ENCODE results near the gene PLAGL1.
"Not testable (repeated sequence)": the region's sequence is repeated elsewhere in the genome, so short reads cannot be mapped to it uniquely, and the experiment has no call there.

PLAGL1 gene

DNA sequence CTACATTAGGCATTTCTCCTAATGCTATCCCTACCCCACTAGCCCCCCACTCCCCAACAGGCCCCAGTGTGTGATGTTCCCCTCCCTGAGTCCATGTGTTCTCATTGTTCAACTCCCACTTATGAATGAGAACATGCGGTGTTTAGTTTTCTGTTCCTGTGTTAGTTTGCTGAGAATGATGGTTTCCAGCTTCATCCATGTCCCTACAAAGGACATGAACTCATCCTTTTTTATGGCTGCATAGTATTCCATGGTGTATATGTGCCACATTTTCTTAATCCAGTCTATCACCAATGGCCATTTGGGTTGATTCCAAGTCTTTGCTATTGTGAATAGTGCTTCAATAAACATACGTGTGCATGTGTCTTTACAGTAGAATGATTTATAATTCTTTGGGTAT lies 1.6 kb upstream of the PLAGL1 start:
- DNase-seq (ENCODE audit: low read depth in 2 of 2) = not testable (repeated sequence)

- no peak for DNase-seq (ENCODE audit: low read depth in 2 of 2)
Observed at GRCh38 chr6:144008846-144009245, 787 bp upstream of the PLAGL1 start.

DNA sequence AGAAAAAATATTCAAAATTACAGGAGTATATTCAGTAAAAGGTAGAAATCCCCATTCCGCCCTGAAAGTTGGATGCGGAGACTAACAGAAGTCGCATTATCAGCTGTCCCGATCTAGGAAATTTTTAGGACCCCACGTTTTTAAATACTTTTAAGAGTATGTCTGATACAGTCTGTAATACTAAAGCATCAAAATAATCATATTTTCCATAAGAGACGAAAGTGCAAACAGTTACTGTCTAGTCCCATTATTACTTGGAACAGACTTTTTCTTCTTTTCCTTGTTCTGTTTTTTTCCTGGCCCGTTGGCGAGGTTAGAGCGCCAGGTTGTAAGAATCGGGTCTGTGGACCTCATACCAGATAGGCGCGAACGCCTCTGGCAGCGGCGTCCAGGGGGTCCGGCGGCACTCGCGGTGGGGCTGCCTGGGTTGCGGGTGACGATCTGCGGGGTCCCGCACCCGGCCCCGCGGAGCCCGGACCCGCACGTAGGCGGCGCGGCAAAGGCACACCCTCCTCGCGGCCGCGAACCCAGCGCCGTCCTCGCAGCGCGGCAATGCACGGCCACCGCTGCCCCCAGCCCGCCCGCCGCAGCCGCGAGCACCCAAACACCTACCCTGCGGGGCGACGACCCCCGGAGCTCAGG lies 460 bp downstream of the PLAGL1 start:
- DNase-seq (ENCODE audit: low read depth in 2 of 2) = no peak

GRCh38 chr6:144006736-144007477 lies 1.2 kb downstream of the PLAGL1 start:
- DNase-seq (ENCODE audit: low read depth in 2 of 2) = no peak

- DNase-seq (ENCODE audit: low read depth in 2 of 2) = no peak
Observed at GRCh38 chr6:143999406-143999805, 8.7 kb downstream of the PLAGL1 start.

GRCh38 chr6:143998686-143999085 lies 9.4 kb downstream of the PLAGL1 start:
- no peak for DNase-seq (ENCODE audit: low read depth in 2 of 2)

GRCh38 chr6:143993965-143994646 lies 14.0 kb downstream of the PLAGL1 start:
- no peak for DNase-seq (ENCODE audit: low read depth in 2 of 2)

- DNase-seq (ENCODE audit: low read depth in 2 of 2) = no peak
Observed at GRCh38 chr6:143992285-143992684, 15.8 kb downstream of the PLAGL1 start.

GRCh38 chr6:143986463-143987065 lies 21.5 kb downstream of the PLAGL1 start:
- DNase-seq (ENCODE audit: low read depth in 2 of 2) = no peak

GRCh38 chr6:143984666-143985065 lies 23.4 kb downstream of the PLAGL1 start:
- DNase-seq (ENCODE audit: low read depth in 2 of 2) = no peak

GRCh38 chr6:143982968-143983367 lies 25.1 kb downstream of the PLAGL1 start:
- DNase-seq (ENCODE audit: low read depth in 2 of 2) = no peak

DNA sequence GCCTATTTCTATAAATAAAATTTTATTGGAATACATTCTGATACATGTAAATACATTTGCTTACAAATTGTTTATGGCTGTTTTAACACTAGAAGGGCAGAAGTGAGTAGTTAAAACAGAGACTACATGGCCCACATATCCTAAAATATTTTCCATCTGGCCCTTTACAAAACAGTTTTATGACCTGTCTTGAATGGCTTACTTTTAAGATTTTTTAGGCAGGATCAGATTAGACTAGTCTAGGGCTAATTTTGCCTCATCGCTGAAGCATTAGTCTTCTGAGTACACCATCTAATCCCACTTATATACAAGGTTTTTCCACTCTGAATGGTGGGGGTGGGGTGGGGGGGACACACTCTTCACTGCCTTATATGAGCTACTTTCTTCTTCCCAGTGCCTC lies 27.1 kb downstream of the PLAGL1 start:
- DNase-seq (ENCODE audit: low read depth in 2 of 2) = no peak

GRCh38 chr6:143976806-143977349 lies 31.2 kb downstream of the PLAGL1 start:
- no peak for DNase-seq (ENCODE audit: low read depth in 2 of 2)

GRCh38 chr6:143974089-143974488 lies 34.0 kb downstream of the PLAGL1 start:
- no peak for DNase-seq (ENCODE audit: low read depth in 2 of 2)

- no peak for DNase-seq (ENCODE audit: low read depth in 2 of 2)
Observed at GRCh38 chr6:143973097-143973966, 34.7 kb downstream of the PLAGL1 start.

GRCh38 chr6:143971482-143972205 lies 36.4 kb downstream of the PLAGL1 start:
- DNase-seq (ENCODE audit: low read depth in 2 of 2) = no peak

- DNase-seq (ENCODE audit: low read depth in 2 of 2) = no peak
Observed at GRCh38 chr6:143970456-143971218, 37.4 kb downstream of the PLAGL1 start.

GRCh38 chr6:143969077-143969476 lies 39.0 kb downstream of the PLAGL1 start:
- no peak for DNase-seq (ENCODE audit: low read depth in 2 of 2)

DNA sequence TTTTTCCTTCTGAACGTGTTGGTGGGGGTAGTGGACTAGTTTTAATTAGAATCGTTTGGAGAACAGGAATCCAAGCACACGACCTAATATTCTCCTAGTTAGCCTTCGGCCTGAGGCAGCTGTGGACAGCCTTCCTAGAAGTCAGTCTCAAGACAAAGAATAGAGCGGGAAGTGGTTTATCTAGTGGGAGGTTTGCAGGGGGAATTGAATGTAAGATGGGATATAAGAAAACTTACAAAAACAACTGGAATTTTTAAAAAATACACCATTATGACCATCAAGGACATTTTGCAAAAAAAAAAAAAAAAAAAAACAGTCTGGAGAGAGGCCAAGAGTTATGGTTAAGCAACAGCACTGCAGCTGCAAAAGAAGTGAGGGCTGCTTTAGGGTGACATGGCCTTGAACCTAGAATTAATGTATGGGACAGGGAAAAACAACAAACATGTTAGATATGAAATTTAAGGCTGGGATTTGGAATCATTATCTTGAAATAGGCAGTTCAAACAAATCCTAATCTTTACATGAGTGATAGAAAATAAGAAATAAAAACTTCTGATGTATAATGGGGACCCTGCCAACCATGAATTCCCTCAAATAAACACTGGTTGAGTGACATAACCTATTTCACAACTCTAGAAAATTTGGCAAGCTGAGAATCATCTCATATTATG lies 40.2 kb downstream of the PLAGL1 start:
- no peak for DNase-seq (ENCODE audit: low read depth in 2 of 2)
